Measurements from ENCODE around the gene DHRS11.
A peak's percentile ranks its signal among the peaks of the same experiment; 100 is the strongest.

DHRS11 gene

DNA sequence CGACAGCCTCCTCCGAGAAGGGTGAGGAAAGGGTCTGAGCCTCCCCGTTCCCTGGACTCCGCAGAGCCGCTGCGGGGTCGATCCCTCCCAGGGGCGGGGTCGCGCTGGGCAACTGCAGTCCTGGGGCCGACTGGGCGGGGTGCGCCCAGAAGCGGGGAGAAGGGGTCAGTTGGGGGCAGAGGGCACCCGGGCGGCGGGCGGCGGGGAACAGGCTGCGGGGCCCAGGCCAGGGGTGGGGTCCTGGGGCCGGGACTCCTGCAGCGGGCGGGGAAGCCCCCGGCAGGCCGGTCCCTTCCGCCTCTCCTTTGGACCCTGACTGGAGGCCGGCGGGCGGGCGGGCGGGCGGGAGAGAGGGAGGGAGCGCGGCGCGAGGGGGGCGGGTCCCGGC, 46.6 kb upstream of the DHRS11 start:
- H4K8ac ChIP-seq (ENCODE audit: low read depth, low read length), result peak overlapping the region; percentile 97
- WGBS (ENCODE audit: extremely low coverage, insufficient coverage, insufficient read length), result no CpG with 5 or more reads among the region's 38 CpGs
- peak overlapping the region; percentile 98 for H3K9ac ChIP-seq (ENCODE audit: low read length)
- peak overlapping the region; percentile 20 for H2AFZ ChIP-seq (ENCODE audit: insufficient read depth, low read length, poor library complexity)
- H3K79me2 ChIP-seq (ENCODE audit: control insufficient read depth, insufficient read depth, low read length, poor library complexity), result peaks cover 16% of the 10 kb centered on the region
- H3K4me1 ChIP-seq (ENCODE audit: control insufficient read depth in 1 of 2, insufficient read depth in 2 of 2, low read length in 2 of 2), result peaks cover 0 to 3% of the 10 kb centered on the region in 2 experiments
- peak overlapping the region; percentile 98 for H4K91ac ChIP-seq (ENCODE audit: low read depth, low read length)
- peak overlapping the region; percentile 92 for H3K18ac ChIP-seq (ENCODE audit: low read length)
- H3K27ac ChIP-seq (ENCODE audit: low read depth, low read length), result peak overlapping the region; percentile 96
- H3K14ac ChIP-seq (ENCODE audit: low read length), result peak overlapping the region; percentile 95
- peak overlapping the region; percentile 71 for H2BK5ac ChIP-seq (ENCODE audit: low read depth, low read length, poor library complexity)
- H4K12ac ChIP-seq (ENCODE audit: low read depth, low read length), result peak overlapping the region; percentile 95
- DNase-seq, result no peak
- peak overlapping the region; percentile 57 for H3K4me2 ChIP-seq (ENCODE audit: low read length)
- peak overlapping the region; percentile 62 for H2BK120ac ChIP-seq (ENCODE audit: insufficient read depth, low read length, poor library complexity)
- H2BK12ac ChIP-seq (ENCODE audit: low read length), result no peak overlapping the region
- peaks cover 0 to 2% of the 10 kb centered on the region in 2 experiments for H3K36me3 ChIP-seq (ENCODE audit: control insufficient read depth in 1 of 2, insufficient read depth in 2 of 2, low read length in 2 of 2)
- peak overlapping the region; percentile 96 for H3K4me3 ChIP-seq (ENCODE audit: low read depth, low read length)
- peaks cover 16% of the 10 kb centered on the region for H3K79me1 ChIP-seq (ENCODE audit: low read length)
- no peaks in the 10 kb centered on the region for H3K9me3 ChIP-seq (ENCODE audit: insufficient read depth, low read depth, low read length)
- peak overlapping the region; percentile 21 for H2AK5ac ChIP-seq (ENCODE audit: low read length)
- no peaks in the 10 kb centered on the region for H3K27me3 ChIP-seq (ENCODE audit: insufficient read depth, low read length)
- H3K23ac ChIP-seq (ENCODE audit: low read length), result no peak overlapping the region
- peak overlapping the region; percentile 74 for H3K4ac ChIP-seq (ENCODE audit: low read depth, low read length)

DNA sequence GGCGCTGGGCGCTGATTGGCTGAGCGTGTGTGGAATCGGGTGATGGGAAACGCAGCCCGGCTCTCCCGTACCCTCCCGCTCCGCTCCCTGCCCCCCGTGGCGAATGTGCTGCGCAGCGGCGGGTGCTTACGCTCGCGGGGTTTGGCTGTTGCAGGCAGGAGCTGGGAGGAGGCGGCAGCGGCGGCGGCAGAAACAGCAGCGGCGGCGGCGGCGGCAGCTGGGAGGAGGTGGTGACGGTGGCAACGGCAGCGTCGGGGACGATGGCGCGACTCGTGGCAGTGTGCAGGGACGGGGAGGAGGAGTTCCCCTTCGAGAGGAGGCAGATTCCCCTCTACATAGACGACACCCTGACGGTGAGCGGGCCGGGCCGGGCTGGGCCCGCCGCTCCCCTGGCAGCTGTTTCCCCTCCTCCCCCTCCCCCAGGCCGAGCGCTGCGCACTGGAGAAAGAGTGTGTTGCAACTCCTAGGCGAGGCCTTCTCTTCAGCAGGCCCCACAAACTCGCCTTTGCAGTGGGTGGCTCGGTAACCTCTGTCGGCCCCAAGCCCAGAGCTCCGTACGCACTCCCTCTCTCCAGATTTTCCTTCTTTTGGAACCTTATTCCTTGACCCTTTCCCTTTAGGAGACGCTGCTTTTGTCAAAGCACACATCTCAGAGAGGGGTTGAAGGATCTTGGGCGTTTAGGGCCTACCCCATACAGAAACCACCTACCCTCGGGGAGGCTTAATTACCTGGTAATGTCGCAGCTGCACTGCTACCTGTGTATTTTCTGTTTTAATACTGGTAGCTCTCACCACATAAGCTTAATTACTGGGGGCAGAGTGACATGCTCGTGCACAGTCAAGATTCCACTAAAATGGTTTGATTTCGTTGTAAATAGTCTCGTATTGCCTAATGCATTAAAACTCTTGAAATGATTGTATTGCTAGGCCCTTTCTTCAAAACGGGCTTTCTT, 45.9 kb upstream of the DHRS11 start:
- no peak overlapping the region for H3K23ac ChIP-seq (ENCODE audit: low read length)
- peak overlapping the region; percentile 91 for H3K27ac ChIP-seq (ENCODE audit: low read depth, low read length)
- H3K4me3 ChIP-seq (ENCODE audit: low read depth, low read length), result peak overlapping the region; percentile 94
- H3K79me2 ChIP-seq (ENCODE audit: control insufficient read depth, insufficient read depth, low read length, poor library complexity), result peaks cover 16% of the 10 kb centered on the region
- H3K18ac ChIP-seq (ENCODE audit: low read length), result peak overlapping the region; percentile 95
- peaks cover 16% of the 10 kb centered on the region for H3K79me1 ChIP-seq (ENCODE audit: low read length)
- peak overlapping the region; percentile 88 for H3K4me2 ChIP-seq (ENCODE audit: low read length)
- no CpG with 5 or more reads among the region's 60 CpGs for WGBS (ENCODE audit: extremely low coverage, insufficient coverage, insufficient read length)
- peak overlapping the region; percentile 75 for H3K9ac ChIP-seq (ENCODE audit: low read length)
- H3K14ac ChIP-seq (ENCODE audit: low read length), result peak overlapping the region; percentile 93
- peak; percentile 96 to 97 for DNase-seq
- H3K9me3 ChIP-seq (ENCODE audit: insufficient read depth, low read depth, low read length), result no peaks in the 10 kb centered on the region
- H2BK120ac ChIP-seq (ENCODE audit: insufficient read depth, low read length, poor library complexity), result peak overlapping the region; percentile 80
- H2BK5ac ChIP-seq (ENCODE audit: low read depth, low read length, poor library complexity), result peak overlapping the region; percentile 82
- H4K12ac ChIP-seq (ENCODE audit: low read depth, low read length), result peak overlapping the region; percentile 85
- H2BK12ac ChIP-seq (ENCODE audit: low read length), result no peak overlapping the region
- H3K4ac ChIP-seq (ENCODE audit: low read depth, low read length), result peak overlapping the region; percentile 93
- H4K91ac ChIP-seq (ENCODE audit: low read depth, low read length), result peak overlapping the region; percentile 41
- peaks cover 0 to 2% of the 10 kb centered on the region in 2 experiments for H3K36me3 ChIP-seq (ENCODE audit: control insufficient read depth in 1 of 2, insufficient read depth in 2 of 2, low read length in 2 of 2)
- peaks cover 0 to 3% of the 10 kb centered on the region in 2 experiments for H3K4me1 ChIP-seq (ENCODE audit: control insufficient read depth in 1 of 2, insufficient read depth in 2 of 2, low read length in 2 of 2)
- peak overlapping the region; percentile 53 for H2AFZ ChIP-seq (ENCODE audit: insufficient read depth, low read length, poor library complexity)
- peak overlapping the region; percentile 81 for H2AK5ac ChIP-seq (ENCODE audit: low read length)
- peak overlapping the region; percentile 92 for H4K8ac ChIP-seq (ENCODE audit: low read depth, low read length)
- no peaks in the 10 kb centered on the region for H3K27me3 ChIP-seq (ENCODE audit: insufficient read depth, low read length)

- peaks cover 0 to 4% of the 10 kb centered on the region in 2 experiments for H3K36me3 ChIP-seq (ENCODE audit: control insufficient read depth in 1 of 2, insufficient read depth in 2 of 2, low read length in 2 of 2)
Measured at GRCh38 chr17:36546418-36547093, 45.1 kb upstream of the DHRS11 start.

DNA sequence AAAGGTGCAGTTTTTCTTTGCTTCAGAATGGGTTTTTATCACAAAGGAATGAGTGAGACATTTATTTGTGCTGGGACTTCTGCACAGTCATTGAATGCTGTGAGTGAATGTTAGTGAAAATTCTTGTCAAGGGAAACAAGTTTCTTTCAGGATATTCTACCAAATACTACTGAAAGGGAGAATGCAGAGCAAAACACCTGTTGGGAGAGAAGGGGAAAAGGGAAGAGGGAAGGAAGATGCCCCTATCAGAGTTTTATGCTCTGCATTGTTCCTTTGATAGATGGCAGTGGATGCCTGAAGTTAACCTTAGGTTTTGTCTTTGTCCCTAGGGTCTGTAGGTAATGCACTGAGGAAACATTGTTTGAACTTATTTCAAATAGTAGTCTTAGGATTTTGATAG, 43.9 kb upstream of the DHRS11 start:
- Histone ChIP-seq H4K8ac (ENCODE audit: low read depth, low read length) (no peak overlapping the region), H3K9ac (ENCODE audit: low read length) (no peak overlapping the region), H3K4me1 (ENCODE audit: control insufficient read depth in 1 of 2, insufficient read depth in 2 of 2, low read length in 2 of 2) (peaks cover 0 to 3% of the 10 kb centered on the region in 2 experiments), H3K23ac (ENCODE audit: low read length) (no peak overlapping the region), H3K14ac (ENCODE audit: low read length) (no peak overlapping the region), H3K36me3 (ENCODE audit: control insufficient read depth in 1 of 2, insufficient read depth in 2 of 2, low read length in 2 of 2) (peaks cover 0 to 4% of the 10 kb centered on the region in 2 experiments), H3K4me3 (ENCODE audit: low read depth, low read length) (no peak overlapping the region), H2AFZ (ENCODE audit: insufficient read depth, low read length, poor library complexity) (no peak overlapping the region), H2BK120ac (ENCODE audit: insufficient read depth, low read length, poor library complexity) (no peak overlapping the region), H3K18ac (ENCODE audit: low read length) (no peak overlapping the region), H2BK12ac (ENCODE audit: low read length) (no peak overlapping the region), H4K91ac (ENCODE audit: low read depth, low read length) (no peak overlapping the region), H3K9me3 (ENCODE audit: insufficient read depth, low read depth, low read length) (no peaks in the 10 kb centered on the region), H3K4me2 (ENCODE audit: low read length) (no peak overlapping the region), H2BK5ac (ENCODE audit: low read depth, low read length, poor library complexity) (no peak overlapping the region), H3K4ac (ENCODE audit: low read depth, low read length) (peak overlapping the region; percentile 99), H3K27ac (ENCODE audit: low read depth, low read length) (no peak overlapping the region), H3K79me2 (ENCODE audit: control insufficient read depth, insufficient read depth, low read length, poor library complexity) (peaks cover 16% of the 10 kb centered on the region), H2AK5ac (ENCODE audit: low read length) (no peak overlapping the region), H3K27me3 (ENCODE audit: insufficient read depth, low read length) (no peaks in the 10 kb centered on the region), H4K12ac (ENCODE audit: low read depth, low read length) (no peak overlapping the region), H3K79me1 (ENCODE audit: low read length) (peaks cover 16% of the 10 kb centered on the region)
- DNase-seq, result no peak

More at GRCh38 chr17:36546418-36547093, 45.1 kb upstream of the DHRS11 start:
- no peak overlapping the region for H3K4me3 ChIP-seq (ENCODE audit: low read depth, low read length)
- no peak overlapping the region for H4K91ac ChIP-seq (ENCODE audit: low read depth, low read length)
- H3K27ac ChIP-seq (ENCODE audit: low read depth, low read length), result no peak overlapping the region
- peaks cover 16% of the 10 kb centered on the region for H3K79me2 ChIP-seq (ENCODE audit: control insufficient read depth, insufficient read depth, low read length, poor library complexity)
- no peaks in the 10 kb centered on the region for H3K27me3 ChIP-seq (ENCODE audit: insufficient read depth, low read length)
- H2BK120ac ChIP-seq (ENCODE audit: insufficient read depth, low read length, poor library complexity), result no peak overlapping the region
- H2BK5ac ChIP-seq (ENCODE audit: low read depth, low read length, poor library complexity), result no peak overlapping the region
- no peaks in the 10 kb centered on the region for H3K9me3 ChIP-seq (ENCODE audit: insufficient read depth, low read depth, low read length)
- H3K14ac ChIP-seq (ENCODE audit: low read length), result no peak overlapping the region
- no peak overlapping the region for H2AK5ac ChIP-seq (ENCODE audit: low read length)
- H3K4me2 ChIP-seq (ENCODE audit: low read length), result peak overlapping the region; percentile 88
- H3K4ac ChIP-seq (ENCODE audit: low read depth, low read length), result no peak overlapping the region
- peaks cover 0 to 3% of the 10 kb centered on the region in 2 experiments for H3K4me1 ChIP-seq (ENCODE audit: control insufficient read depth in 1 of 2, insufficient read depth in 2 of 2, low read length in 2 of 2)
- no peak overlapping the region for H3K23ac ChIP-seq (ENCODE audit: low read length)
- peaks cover 16% of the 10 kb centered on the region for H3K79me1 ChIP-seq (ENCODE audit: low read length)
- H3K9ac ChIP-seq (ENCODE audit: low read length), result no peak overlapping the region
- H2BK12ac ChIP-seq (ENCODE audit: low read length), result no peak overlapping the region
- H4K8ac ChIP-seq (ENCODE audit: low read depth, low read length), result no peak overlapping the region
- no CpG with 5 or more reads among the region's 7 CpGs for WGBS (ENCODE audit: extremely low coverage, insufficient coverage, insufficient read length)
- no peak overlapping the region for H4K12ac ChIP-seq (ENCODE audit: low read depth, low read length)
- no peak for DNase-seq
- H2AFZ ChIP-seq (ENCODE audit: insufficient read depth, low read length, poor library complexity), result no peak overlapping the region
- no peak overlapping the region for H3K18ac ChIP-seq (ENCODE audit: low read length)
